GM13976 (cell line): ENCODE measurements around the gene CPNE5.

Experiments
- DNase-seq: peaks from one replicate; pipeline ENCODE4 v3.0.0; 2012; ENCODE audit warnings: low spot score
- CTCF ChIP-seq: IDR thresholded peaks from 2 replicates; pipeline ENCODE4 v1.5.1; 2012; ENCODE audit warnings: borderline replicate concordance, mild to moderate bottlenecking; ENCODE audit not compliant: insufficient read depth; ENCODE audit errors: extremely low read depth, missing control alignments, control extremely low read depth
- in situ Hi-C: fragments of 300-500 bp; cut with MboI; formaldehyde crosslinking; loops from one replicate; pipeline ENCODE4 v1.12.0; 2022; ENCODE audit warnings: low sequenced_read_pairs, mixed read lengths, inconsistent platforms; ENCODE audit not compliant: unreplicated experiment

Gene CPNE5

GRCh38 chr6:36755435-36756348 lies 83.6 kb downstream of the CPNE5 start:
- in situ Hi-C loops: loop anchor here (10.0 to 25.0 kb wide), 2 partner anchors 141 to 457 kb away; no protein-coding TSS in a partner anchor
- TF ChIP-seq CTCF: no peak
- DNase-seq: peak; percentile 73

GRCh38 chr6:36754582-36755434 lies 84.4 kb downstream of the CPNE5 start:
- TF ChIP-seq CTCF: no peak
- DNase-seq: no peak
- in situ Hi-C loops: loop anchor here (10.0 to 25.0 kb wide), 2 partner anchors 140 to 457 kb away; no protein-coding TSS in a partner anchor

- no peak for DNase-seq
- in situ Hi-C loops: loop anchor here (10.0 to 25.0 kb wide), 2 partner anchors 139 to 458 kb away; no protein-coding TSS in a partner anchor
- TF ChIP-seq CTCF: no peak
Observed at GRCh38 chr6:36753671-36754405, 85.4 kb downstream of the CPNE5 start.

GRCh38 chr6:36752886-36753506 lies 86.2 kb downstream of the CPNE5 start:
- in situ Hi-C loops: loop anchor here (10.0 to 25.0 kb wide), 2 partner anchors 138 to 459 kb away; no protein-coding TSS in a partner anchor
- no peak for DNase-seq
- no peak for TF ChIP-seq CTCF

- no peak for DNase-seq
- in situ Hi-C loops: loop anchor here (10.0 to 25.0 kb wide), 2 partner anchors 138 to 460 kb away; no protein-coding TSS in a partner anchor
- TF ChIP-seq CTCF: no peak
Observed at GRCh38 chr6:36752187-36752885, 86.9 kb downstream of the CPNE5 start.
